SK-N-SH (cell line): ENCODE data around the gene TNFSF18. TPM values are rescaled to one million over a fixed set of nuclear protein-coding genes. Genes with fewer than 3 reads are reported as not detected.

Source experiments
- CTCF ChIA-PET: fragments of 300-600, 350-600 bp; formaldehyde crosslinking; extraction: SDS; loops from one replicate; lab custom pipeline; 2021; lab: Yijun Ruan, JAX
- POLR2A ChIA-PET: fragments of 350-600 bp; sonication (Branson Sonifier 250); formaldehyde crosslinking; extraction: SDS; loops from one replicate; lab custom pipeline; 2020; ENCODE audit warnings: antibody characterized with exemption, inconsistent platforms; lab: Yijun Ruan, JAX
- DNase-seq: peaks from one replicate; pipeline ENCODE4 v3.0.0; 2012
- H2AFZ ChIP-seq: fragments of 200-600 bp; sonication (generic); 2 replicates; pipeline ENCODE4 v1.8.1; 2016; ENCODE audit warnings: antibody characterized with exemption, mild to moderate bottlenecking, low read depth
- H3F3A ChIP-seq: fragments of 200-600 bp; sonication (generic); replicated peaks from 2 replicates; pipeline ENCODE3; 2016; ENCODE audit warnings: antibody characterized with exemption, mild to moderate bottlenecking; ENCODE audit not compliant: insufficient read depth
- H3K27ac ChIP-seq, 2 experiments: fragments of 200-500 bp in 1 of 2; fragments of 200-600 bp in 1 of 2; sonication (Bioruptor generic) in 1 of 2; sonication (generic), shearing (Covaris generic) in 1 of 2; 2 replicates each; pipeline versions ENCODE4 v1.5.1 to v1.6.1; 2014 to 2016; ENCODE audit warnings: low read depth in 2 of 2, inconsistent platforms in 1 of 2, low read length in 1 of 2, mild to moderate bottlenecking in 1 of 2, mixed read lengths in 1 of 2
- H3K27me3 ChIP-seq: fragments of 200-600 bp; sonication (generic), shearing (Covaris generic); 2 replicates; pipeline ENCODE4 v1.6.1; 2016; ENCODE audit warnings: mixed run types; ENCODE audit not compliant: insufficient read depth
- H3K36me3 ChIP-seq, 2 experiments: fragments of 200-500 bp in 1 of 2; fragments of 200-600 bp in 1 of 2; sonication (Bioruptor generic) in 1 of 2; sonication (generic) in 1 of 2; replicated peaks in 1 of 2; 2 replicates each; pipeline versions ENCODE3 to v1.5.1; 2014 to 2016; ENCODE audit warnings: low read length in 1 of 2, mild to moderate bottlenecking in 1 of 2; ENCODE audit not compliant: insufficient read depth in 2 of 2, control insufficient read depth in 1 of 2
- H3K4me1 ChIP-seq, 2 experiments: fragments of 200-500 bp in 1 of 2; fragments of 200-600 bp in 1 of 2; sonication (Bioruptor generic) in 1 of 2; sonication (generic), shearing (Covaris generic) in 1 of 2; 2 replicates each; pipeline versions ENCODE4 v1.5.1 to v1.6.1; 2014 to 2016; ENCODE audit warnings: low read depth in 1 of 2, low read length in 1 of 2, mixed run types in 1 of 2; ENCODE audit not compliant: insufficient read depth in 2 of 2, control insufficient read depth in 1 of 2
- H3K4me2 ChIP-seq: fragments of 200-600 bp; sonication (generic), shearing (Covaris generic); 2 replicates; pipeline ENCODE4 v1.6.1; 2017; ENCODE audit warnings: mixed run types
- H3K4me3 ChIP-seq, 2 experiments: fragments of 200-500 bp in 1 of 2; fragments of 200-600 bp in 1 of 2; sonication (Bioruptor generic) in 1 of 2; sonication (generic), shearing (Covaris generic) in 1 of 2; 2 replicates each; pipeline versions ENCODE4 v1.5.1 to v1.8.1; 2014 to 2016; ENCODE audit warnings: low read depth in 2 of 2, inconsistent platforms in 1 of 2, low read length in 1 of 2, mild to moderate bottlenecking in 1 of 2, mixed read lengths in 1 of 2, moderate library complexity in 1 of 2
- H3K79me2 ChIP-seq: fragments of 200-600 bp; sonication (generic); 2 replicates; pipeline ENCODE4 v1.8.1; 2017; ENCODE audit warnings: mild to moderate bottlenecking; ENCODE audit not compliant: insufficient read depth
- H3K9ac ChIP-seq: fragments of 200-600 bp; sonication (generic); 2 replicates; pipeline ENCODE4 v1.6.1; 2017; ENCODE audit warnings: mixed run types
- H3K9me2 ChIP-seq: fragments of 200-600 bp; sonication (generic); 2 replicates; pipeline ENCODE4 v1.6.1; 2017; ENCODE audit warnings: mixed run types
- H3K9me3 ChIP-seq: fragments of 200-600 bp; sonication (generic); 2 replicates; pipeline ENCODE4 v1.6.1; 2017; ENCODE audit warnings: mixed run types, mild to moderate bottlenecking, moderate library complexity
- H4K20me1 ChIP-seq: fragments of 200-600 bp; sonication (generic); 2 replicates; pipeline ENCODE4 v1.6.1; 2017; ENCODE audit warnings: mild to moderate bottlenecking, mixed run types; ENCODE audit not compliant: insufficient read depth
- ELF1 ChIP-seq: IDR thresholded peaks from 2 replicates; pipeline ENCODE4 v1.4.0; 2012
- EZH2phosphoT487 ChIP-seq: fragments of 200-600 bp; sonication (generic); IDR thresholded peaks from 2 replicates; pipeline ENCODE4 v1.6.1; 2017; ENCODE audit warnings: low read depth, mixed run types, mild to moderate bottlenecking, antibody characterized with exemption, moderate library complexity, borderline replicate concordance
- FOSL2 ChIP-seq: IDR thresholded peaks from 2 replicates; pipeline ENCODE4 v1.4.0; 2012; ENCODE audit warnings: low read depth, mild to moderate bottlenecking, moderate library complexity, borderline replicate concordance
- GABPA ChIP-seq: IDR thresholded peaks from 2 replicates; pipeline ENCODE4 v1.4.0; 2012; ENCODE audit warnings: low read depth, mild to moderate bottlenecking
- GATA2 ChIP-seq: sonication (generic); formaldehyde crosslinking; IDR thresholded peaks from 2 replicates; pipeline ENCODE4 v1.5.0; 2020; ENCODE audit warnings: mild to moderate bottlenecking, missing genetic modification reagents
- JUND ChIP-seq: IDR thresholded peaks from 2 replicates; pipeline ENCODE4 v1.4.0; 2012
- MXI1 ChIP-seq: IDR thresholded peaks from 2 replicates; pipeline ENCODE4 v1.6.1; 2012; ENCODE audit warnings: mild to moderate bottlenecking, low read depth, low read length, improper control_type of control experiment
- NFIC ChIP-seq: IDR thresholded peaks from 2 replicates; pipeline ENCODE4 v1.4.0; 2012; ENCODE audit warnings: borderline replicate concordance
- NRF1 ChIP-seq: IDR thresholded peaks from 2 replicates; pipeline ENCODE4 v1.6.1; 2012; ENCODE audit warnings: low read depth, mild to moderate bottlenecking, low read length
- POLR2AphosphoS5 ChIP-seq: IDR thresholded peaks from 2 replicates; pipeline ENCODE4 v1.6.1; 2012; ENCODE audit warnings: low read depth, low read length
- SIN3A ChIP-seq: IDR thresholded peaks from 2 replicates; pipeline ENCODE4 v1.6.1; 2012; ENCODE audit warnings: low read depth, mild to moderate bottlenecking, low read length, moderate library complexity, borderline replicate concordance
- SMC3 ChIP-seq: IDR thresholded peaks from 2 replicates; pipeline ENCODE4 v1.6.1; 2012; ENCODE audit warnings: low read depth, low read length, improper control_type of control experiment
- TCF12 ChIP-seq: IDR thresholded peaks from 2 replicates; pipeline ENCODE4 v1.4.0; 2012
- TEAD4 ChIP-seq: IDR thresholded peaks from 2 replicates; pipeline ENCODE4 v1.4.0; 2012; ENCODE audit warnings: mild to moderate bottlenecking, borderline replicate concordance; ENCODE audit not compliant: insufficient read depth
- YY1 ChIP-seq: IDR thresholded peaks from 2 replicates; pipeline ENCODE4 v1.4.0; 2012; ENCODE audit warnings: low read depth, mild to moderate bottlenecking
- WGBS: methylation state at CpG from one replicate; pipeline ENCODE4 v1.1.6; 2017; ENCODE audit warnings: low lambda C conversion rate; 5-methylcytosine and 5-hydroxymethylcytosine counted together
- polyA plus RNA-seq, 3 experiments: library from polyadenylated mRNA; depleted of rRNA; stranded (reverse); fragments of >200 nt; gene quantifications; 2 replicates each; pipeline ENCODE4 v1.2.3, GENCODE V29; 2012
- TF ChIP-seq, protein P1 (sequence below): IDR thresholded peaks from 2 replicates; pipeline ENCODE4 v1.4.0; 2012; ENCODE audit warnings: low read depth, borderline replicate concordance
- TF ChIP-seq, protein P2 (sequence below): IDR thresholded peaks from 2 replicates; pipeline ENCODE4; 2012
- TF ChIP-seq, protein P3 (sequence below): fragments of 150-350 bp; IDR thresholded peaks from 2 replicates; pipeline ENCODE4 v1.6.1; 2017; ENCODE audit warnings: antibody characterized with exemption, low read length, low read depth, borderline replicate concordance
- TF ChIP-seq, protein P4 (sequence below): IDR thresholded peaks from 2 replicates; pipeline ENCODE4 v1.4.0; 2012; ENCODE audit warnings: low read depth, borderline replicate concordance

The TNFSF18 gene
- polyA plus RNA-seq, 1 of the 3 experiments (the other 2 are of a cell fraction): 1.2 TPM

DNA sequence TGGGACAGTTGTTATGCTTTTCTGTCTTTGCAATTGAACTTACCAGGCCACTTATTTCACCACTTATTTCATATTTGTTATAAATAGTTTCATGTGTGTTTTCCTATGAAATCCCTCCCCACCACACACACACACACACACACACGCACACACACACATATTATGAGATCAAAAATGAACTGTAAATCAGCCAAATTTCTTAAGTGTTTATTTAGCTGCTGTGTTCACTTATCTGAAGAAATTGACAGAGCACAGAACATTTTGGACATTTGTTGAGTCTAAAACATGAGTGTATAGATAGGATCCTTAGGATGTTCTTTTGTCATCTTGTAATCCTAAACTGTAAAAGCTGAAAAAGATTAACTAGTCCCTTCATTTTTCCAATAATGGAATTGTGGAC, 7.8 kb upstream of the TNFSF18 start:
- no peak for TF ChIP-seq GABPA
- TF ChIP-seq NFIC: no peak
- no peak for TF ChIP-seq EZH2phosphoT487
- no peak for TF ChIP-seq TCF12
- TF ChIP-seq, protein P1, sequence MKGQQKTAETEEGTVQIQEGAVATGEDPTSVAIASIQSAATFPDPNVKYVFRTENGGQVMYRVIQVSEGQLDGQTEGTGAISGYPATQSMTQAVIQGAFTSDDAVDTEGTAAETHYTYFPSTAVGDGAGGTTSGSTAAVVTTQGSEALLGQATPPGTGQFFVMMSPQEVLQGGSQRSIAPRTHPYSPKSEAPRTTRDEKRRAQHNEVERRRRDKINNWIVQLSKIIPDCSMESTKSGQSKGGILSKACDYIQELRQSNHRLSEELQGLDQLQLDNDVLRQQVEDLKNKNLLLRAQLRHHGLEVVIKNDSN: no peak
- no peak for TF ChIP-seq GATA2 (CRISPR knock-in tag)
- TF ChIP-seq YY1: no peak
- TF ChIP-seq ELF1: no peak
- TF ChIP-seq SMC3: no peak
- no peak for TF ChIP-seq JUND
- TF ChIP-seq SIN3A: no peak
- TF ChIP-seq FOSL2: no peak
- TF ChIP-seq NRF1: no peak
- no peak for TF ChIP-seq MXI1
- TF ChIP-seq, protein P2, sequence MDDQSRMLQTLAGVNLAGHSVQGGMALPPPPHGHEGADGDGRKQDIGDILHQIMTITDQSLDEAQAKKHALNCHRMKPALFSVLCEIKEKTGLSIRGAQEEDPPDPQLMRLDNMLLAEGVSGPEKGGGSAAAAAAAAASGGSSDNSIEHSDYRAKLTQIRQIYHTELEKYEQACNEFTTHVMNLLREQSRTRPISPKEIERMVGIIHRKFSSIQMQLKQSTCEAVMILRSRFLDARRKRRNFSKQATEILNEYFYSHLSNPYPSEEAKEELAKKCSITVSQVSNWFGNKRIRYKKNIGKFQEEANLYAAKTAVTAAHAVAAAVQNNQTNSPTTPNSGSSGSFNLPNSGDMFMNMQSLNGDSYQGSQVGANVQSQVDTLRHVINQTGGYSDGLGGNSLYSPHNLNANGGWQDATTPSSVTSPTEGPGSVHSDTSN: no peak
- TF ChIP-seq, protein P3, sequence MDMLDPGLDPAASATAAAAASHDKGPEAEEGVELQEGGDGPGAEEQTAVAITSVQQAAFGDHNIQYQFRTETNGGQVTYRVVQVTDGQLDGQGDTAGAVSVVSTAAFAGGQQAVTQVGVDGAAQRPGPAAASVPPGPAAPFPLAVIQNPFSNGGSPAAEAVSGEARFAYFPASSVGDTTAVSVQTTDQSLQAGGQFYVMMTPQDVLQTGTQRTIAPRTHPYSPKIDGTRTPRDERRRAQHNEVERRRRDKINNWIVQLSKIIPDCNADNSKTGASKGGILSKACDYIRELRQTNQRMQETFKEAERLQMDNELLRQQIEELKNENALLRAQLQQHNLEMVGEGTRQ: no peak
- TF ChIP-seq, protein P4, sequence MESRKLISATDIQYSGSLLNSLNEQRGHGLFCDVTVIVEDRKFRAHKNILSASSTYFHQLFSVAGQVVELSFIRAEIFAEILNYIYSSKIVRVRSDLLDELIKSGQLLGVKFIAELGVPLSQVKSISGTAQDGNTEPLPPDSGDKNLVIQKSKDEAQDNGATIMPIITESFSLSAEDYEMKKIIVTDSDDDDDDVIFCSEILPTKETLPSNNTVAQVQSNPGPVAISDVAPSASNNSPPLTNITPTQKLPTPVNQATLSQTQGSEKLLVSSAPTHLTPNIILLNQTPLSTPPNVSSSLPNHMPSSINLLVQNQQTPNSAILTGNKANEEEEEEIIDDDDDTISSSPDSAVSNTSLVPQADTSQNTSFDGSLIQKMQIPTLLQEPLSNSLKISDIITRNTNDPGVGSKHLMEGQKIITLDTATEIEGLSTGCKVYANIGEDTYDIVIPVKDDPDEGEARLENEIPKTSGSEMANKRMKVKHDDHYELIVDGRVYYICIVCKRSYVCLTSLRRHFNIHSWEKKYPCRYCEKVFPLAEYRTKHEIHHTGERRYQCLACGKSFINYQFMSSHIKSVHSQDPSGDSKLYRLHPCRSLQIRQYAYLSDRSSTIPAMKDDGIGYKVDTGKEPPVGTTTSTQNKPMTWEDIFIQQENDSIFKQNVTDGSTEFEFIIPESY: no peak
- TF ChIP-seq POLR2AphosphoS5: no peak
- no peak for TF ChIP-seq TEAD4
- Histone ChIP-seq H4K20me1 (no peaks in the 10 kb centered on the region), H3K9ac (no peak overlapping the region), H3K27ac (no peak overlapping the region), H3K9me3 (no peaks in the 10 kb centered on the region), H3K36me3 (no peaks in the 10 kb centered on the region), H3K79me2 (no peaks in the 10 kb centered on the region), H3F3A (no peaks in the 10 kb centered on the region), H3K4me2 (no peak overlapping the region), H3K4me3 (no peak overlapping the region), H2AFZ (no peak overlapping the region), H3K4me1 (peaks cover 0 to 4% of the 10 kb centered on the region in 2 experiments; a peak in 2 of 4 replicates), H3K27me3 (no peaks in the 10 kb centered on the region), H3K9me2 (no peaks in the 10 kb centered on the region)
- ChIA-PET CTCF (no interaction called here), POLR2A (no interaction called here)
- no peak for DNase-seq
- WGBS: 63% methylated on average over 1 of the region's 1 CpG
